Endothelial cell (in vitro differentiated cells): Measurements from ENCODE around the gene PPIE. TPM values are rescaled to one million over a fixed set of nuclear protein-coding genes. Genes with fewer than 3 reads are reported as not detected.
A peak's percentile ranks its signal among the peaks of the same experiment; 100 is the strongest.

ENCODE experiments used
- DNase-seq: peaks from one replicate; pipeline ENCODE4 v3.0.0; 2021; ENCODE audit warnings: low spot score
- H3K27ac Mint-ChIP-seq: one replicate; pipeline ENCODE4 v1.8.0; 2021; ENCODE audit warnings: mixed read lengths, inconsistent platforms; ENCODE audit not compliant: unreplicated experiment
- H3K27me3 Mint-ChIP-seq: one replicate; pipeline ENCODE4 v1.8.0; 2021; ENCODE audit warnings: mild to moderate bottlenecking, moderate library complexity, mixed read lengths, inconsistent platforms; ENCODE audit not compliant: unreplicated experiment
- H3K36me3 Mint-ChIP-seq: one replicate; pipeline ENCODE4 v1.8.0; 2021; ENCODE audit warnings: mild to moderate bottlenecking, low read depth, mixed read lengths, inconsistent platforms; ENCODE audit not compliant: unreplicated experiment
- H3K4me1 Mint-ChIP-seq: one replicate; pipeline ENCODE4 v1.8.0; 2021; ENCODE audit warnings: mild to moderate bottlenecking, mixed read lengths, inconsistent platforms; ENCODE audit not compliant: unreplicated experiment
- H3K4me3 Mint-ChIP-seq: one replicate; pipeline ENCODE4 v1.8.0; 2021; ENCODE audit warnings: mild to moderate bottlenecking, mixed read lengths, inconsistent platforms; ENCODE audit not compliant: unreplicated experiment
- H3K9me3 Mint-ChIP-seq: one replicate; pipeline ENCODE4 v1.8.0; 2021; ENCODE audit warnings: mixed read lengths, inconsistent platforms; ENCODE audit not compliant: unreplicated experiment
- total RNA-seq: library from RNA; stranded (reverse); fragmentation: NEBNext Ultra II Directional; extraction: Animal tissue kit (Norgen Biotek cat#: 25700); gene quantifications from one replicate; pipeline ENCODE4 v1.2.1, GENCODE V29; 2021; ENCODE audit not compliant: unreplicated experiment
- TF ChIP-seq, protein P1 (sequence below): fragments of 200-600 bp; sonication (generic); IDR thresholded peaks from one replicate; pipeline ENCODE4 v1.5.0; 2021; ENCODE audit warnings: antibody characterized with exemption; ENCODE audit not compliant: unreplicated experiment

The PPIE gene
- total RNA-seq, 1 donor from 2014 or later, result 38.1 TPM

DNA sequence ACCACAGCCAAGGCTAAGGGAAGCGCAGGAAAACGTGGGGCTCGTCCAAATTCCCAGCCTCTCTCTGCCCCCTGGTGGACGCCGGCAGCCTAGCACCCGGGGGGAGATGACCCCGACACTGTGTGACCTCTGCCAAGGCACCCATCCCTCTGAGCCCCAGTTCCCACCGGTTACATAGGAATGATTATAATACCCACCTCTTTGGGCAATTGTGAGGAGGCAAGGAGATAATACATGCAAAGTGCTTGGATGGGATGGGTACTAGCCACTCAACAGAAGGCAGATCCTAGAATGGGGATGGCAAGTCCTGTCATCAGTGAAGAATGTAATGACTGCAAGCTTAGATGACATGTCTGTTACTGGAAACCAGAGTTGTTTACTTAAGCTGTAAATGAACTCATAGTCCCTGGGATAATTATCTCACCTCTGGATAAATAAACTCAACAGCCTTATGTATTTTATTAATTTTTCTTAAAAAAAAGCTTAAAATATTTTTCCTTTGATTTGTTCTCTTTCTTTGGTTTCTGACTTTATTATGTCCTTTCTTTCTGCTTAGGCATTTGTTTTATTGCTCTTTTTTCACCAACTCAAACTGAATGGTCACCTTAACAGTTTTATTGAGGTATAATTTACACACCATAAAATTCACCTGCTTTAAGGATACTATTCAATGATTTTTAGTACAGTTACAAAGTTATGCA, 61.2 kb downstream of the PPIE start:
- no peaks in the 10 kb centered on the region for H3K36me3 Mint-ChIP-seq
- H3K27me3 Mint-ChIP-seq, result peaks cover 4% of the 10 kb centered on the region
- TF ChIP-seq, protein P1, sequence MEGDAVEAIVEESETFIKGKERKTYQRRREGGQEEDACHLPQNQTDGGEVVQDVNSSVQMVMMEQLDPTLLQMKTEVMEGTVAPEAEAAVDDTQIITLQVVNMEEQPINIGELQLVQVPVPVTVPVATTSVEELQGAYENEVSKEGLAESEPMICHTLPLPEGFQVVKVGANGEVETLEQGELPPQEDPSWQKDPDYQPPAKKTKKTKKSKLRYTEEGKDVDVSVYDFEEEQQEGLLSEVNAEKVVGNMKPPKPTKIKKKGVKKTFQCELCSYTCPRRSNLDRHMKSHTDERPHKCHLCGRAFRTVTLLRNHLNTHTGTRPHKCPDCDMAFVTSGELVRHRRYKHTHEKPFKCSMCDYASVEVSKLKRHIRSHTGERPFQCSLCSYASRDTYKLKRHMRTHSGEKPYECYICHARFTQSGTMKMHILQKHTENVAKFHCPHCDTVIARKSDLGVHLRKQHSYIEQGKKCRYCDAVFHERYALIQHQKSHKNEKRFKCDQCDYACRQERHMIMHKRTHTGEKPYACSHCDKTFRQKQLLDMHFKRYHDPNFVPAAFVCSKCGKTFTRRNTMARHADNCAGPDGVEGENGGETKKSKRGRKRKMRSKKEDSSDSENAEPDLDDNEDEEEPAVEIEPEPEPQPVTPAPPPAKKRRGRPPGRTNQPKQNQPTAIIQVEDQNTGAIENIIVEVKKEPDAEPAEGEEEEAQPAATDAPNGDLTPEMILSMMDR, result peak; percentile 87
- H3K4me1 Mint-ChIP-seq, result no peaks in the 10 kb centered on the region
- no peak overlapping the region for H3K27ac Mint-ChIP-seq
- no peaks in the 10 kb centered on the region for H3K9me3 Mint-ChIP-seq
- peak; percentile 87 for DNase-seq
- H3K4me3 Mint-ChIP-seq, result no peak overlapping the region

DNA sequence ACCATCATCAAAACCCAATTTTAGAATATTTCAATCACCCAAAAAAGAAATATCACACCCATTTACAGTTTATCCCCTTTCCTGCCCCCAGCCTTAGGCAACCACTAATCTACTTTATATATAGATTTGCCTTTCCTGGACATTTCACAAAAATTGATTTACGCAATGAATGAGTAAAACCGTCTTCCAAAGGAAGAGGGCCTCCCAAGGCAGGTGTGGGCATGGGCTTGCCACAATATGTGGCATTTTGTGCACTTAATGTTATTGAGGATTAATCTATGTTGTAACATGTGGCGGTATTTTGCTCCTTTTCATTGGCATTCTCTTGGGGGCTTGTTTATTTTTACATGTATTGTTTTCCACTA, 61.8 kb downstream of the PPIE start:
- DNase-seq, result no peak
- Mint-ChIP-seq H3K27me3 (peaks cover 4% of the 10 kb centered on the region), H3K4me3 (no peak overlapping the region), H3K4me1 (no peaks in the 10 kb centered on the region), H3K27ac (no peak overlapping the region), H3K36me3 (no peaks in the 10 kb centered on the region), H3K9me3 (no peaks in the 10 kb centered on the region)
- TF ChIP-seq, protein P1, result no peak

DNA sequence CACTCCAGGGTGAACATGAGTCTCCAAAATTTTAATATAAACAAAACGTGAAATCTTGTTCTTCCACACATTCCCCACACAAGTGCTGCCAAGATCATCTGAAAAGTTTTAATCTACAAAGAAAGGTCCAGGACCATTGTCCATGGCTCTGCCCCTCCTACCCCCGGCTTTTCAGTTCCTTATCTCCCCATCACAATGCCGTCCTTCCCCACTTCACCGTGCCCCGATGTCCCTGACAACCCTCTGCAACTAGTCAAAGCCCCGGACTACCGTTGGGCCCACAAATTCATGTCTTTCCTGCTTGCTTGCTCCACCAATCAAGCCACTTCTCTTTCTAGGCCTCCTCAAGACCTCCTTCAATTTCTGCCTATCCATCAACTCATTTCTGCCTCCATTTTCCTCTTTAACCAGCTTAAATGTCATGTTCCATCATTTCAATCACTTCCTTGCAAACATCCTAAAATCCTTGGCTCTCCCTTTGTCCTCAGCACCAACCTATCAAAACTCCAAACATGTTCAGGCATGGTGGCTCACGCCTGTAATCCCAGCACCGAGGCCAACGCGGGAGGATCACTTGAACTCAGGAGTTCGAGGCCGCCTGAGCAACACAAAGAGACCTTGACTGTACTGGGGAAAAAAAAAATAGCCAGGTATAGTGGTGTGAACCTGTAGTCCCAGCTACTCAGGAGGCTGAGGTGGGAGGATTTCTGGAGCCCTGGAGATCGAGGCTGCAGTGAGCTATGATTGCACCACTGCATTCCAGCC, 64.0 kb downstream of the PPIE start:
- Mint-ChIP-seq H3K9me3 (no peaks in the 10 kb centered on the region), H3K4me1 (no peaks in the 10 kb centered on the region), H3K27me3 (peaks cover 5% of the 10 kb centered on the region), H3K27ac (no peak overlapping the region), H3K4me3 (no peak overlapping the region), H3K36me3 (no peaks in the 10 kb centered on the region)
- no peak for DNase-seq
- TF ChIP-seq, protein P1, result no peak

DNA sequence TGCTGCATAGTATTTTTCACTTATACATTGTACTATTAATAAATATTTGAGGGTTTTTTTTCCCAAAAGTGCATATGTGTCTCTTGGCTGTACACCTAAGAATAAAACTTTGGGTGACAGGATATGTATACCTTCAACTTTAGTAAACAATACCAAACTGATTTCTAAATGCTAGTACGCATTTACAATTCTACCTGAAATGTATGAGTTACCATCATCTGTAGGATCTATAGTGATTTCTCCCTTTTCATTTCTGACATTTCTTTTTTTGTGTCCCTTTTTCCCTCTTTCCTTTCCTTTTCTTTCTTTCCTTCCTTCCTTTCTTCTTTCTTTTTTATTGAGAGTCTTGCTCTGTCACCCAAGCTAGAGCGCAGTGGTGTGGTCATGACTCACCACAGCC, 66.7 kb downstream of the PPIE start:
- Mint-ChIP-seq H3K27ac (no peak overlapping the region), H3K4me1 (no peaks in the 10 kb centered on the region), H3K27me3 (peaks cover 8% of the 10 kb centered on the region), H3K36me3 (no peaks in the 10 kb centered on the region), H3K4me3 (no peak overlapping the region), H3K9me3 (no peaks in the 10 kb centered on the region)
- TF ChIP-seq, protein P1, result no peak
- DNase-seq, result no peak
